NT2/D1 (cell line): Measurements from ENCODE around the gene ADGRB3.
"Not testable (repeated sequence)": the region's sequence is repeated elsewhere in the genome, so short reads cannot be mapped to it uniquely, and the experiment has no call there.

Source experiments
- DNase-seq: peaks from one replicate; pipeline ENCODE4 v3.0.0-alpha.2; 2011; ENCODE audit warnings: low read depth, low spot score
- H3K27me3 ChIP-seq: 2 replicates; pipeline ENCODE4 v1.6.0; 2011; ENCODE audit warnings: mild to moderate bottlenecking; ENCODE audit not compliant: insufficient read length, insufficient read depth
- H3K36me3 ChIP-seq: 2 replicates; pipeline ENCODE4 v1.6.1; 2011; ENCODE audit warnings: mild to moderate bottlenecking, low read length, mixed read lengths; ENCODE audit not compliant: insufficient read depth, insufficient read length
- H3K4me1 ChIP-seq: 2 replicates; pipeline ENCODE4 v1.5.1; 2011; ENCODE audit not compliant: insufficient read depth, insufficient read length
- H3K4me3 ChIP-seq: 2 replicates; pipeline ENCODE4 v1.5.1; 2011; ENCODE audit warnings: low read depth; ENCODE audit not compliant: insufficient read length
- H3K9ac ChIP-seq: 2 replicates; pipeline ENCODE4 v1.6.0; 2011; ENCODE audit warnings: low read depth; ENCODE audit not compliant: insufficient read length
- H3K9me3 ChIP-seq: 2 replicates; pipeline ENCODE4 v1.5.1; 2011; ENCODE audit warnings: mild to moderate bottlenecking, low read length; ENCODE audit not compliant: insufficient read depth
- SUZ12 ChIP-seq: IDR thresholded peaks from 2 replicates; pipeline ENCODE4 v1.6.1; 2011; ENCODE audit not compliant: insufficient read length, insufficient read depth; ENCODE audit errors: extremely low read depth
- YY1 ChIP-seq: IDR thresholded peaks from 2 replicates; pipeline ENCODE4 v1.6.1; 2011; ENCODE audit not compliant: insufficient read length, insufficient read depth
- ZNF274 ChIP-seq: IDR thresholded peaks from 2 replicates; pipeline ENCODE4 v1.6.1; 2011; ENCODE audit warnings: mild to moderate bottlenecking, low read depth, low read length

The ADGRB3 gene

DNA sequence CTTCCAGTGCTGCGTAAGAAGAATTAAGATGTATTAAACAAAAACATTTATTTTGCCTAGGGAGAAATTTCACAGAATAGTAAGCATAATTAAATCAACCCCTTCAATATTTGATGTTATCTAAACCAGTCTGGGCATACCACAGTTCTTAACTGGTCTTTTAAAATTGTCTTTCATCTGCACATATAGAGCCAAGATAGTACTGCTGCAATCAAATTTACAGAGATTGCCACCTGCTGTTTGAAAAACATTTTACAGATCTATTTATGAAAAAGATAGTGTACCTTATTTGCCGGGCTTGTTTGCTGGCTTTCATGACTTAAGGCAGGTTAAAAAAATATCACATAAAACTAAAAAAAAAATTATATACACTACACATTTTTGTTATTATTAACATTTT is 323.2 kb downstream of the ADGRB3 start:
- Histone ChIP-seq H3K4me1 (no peaks in the 10 kb centered on the region), H3K9ac (no peak overlapping the region), H3K9me3 (no peaks in the 10 kb centered on the region), H3K27me3 (no peaks in the 10 kb centered on the region), H3K36me3 (no peaks in the 10 kb centered on the region), H3K4me3 (no peak overlapping the region)
- DNase-seq, result no peak
- TF ChIP-seq SUZ12 (no peak), YY1 (no peak), ZNF274 (no peak)

DNA sequence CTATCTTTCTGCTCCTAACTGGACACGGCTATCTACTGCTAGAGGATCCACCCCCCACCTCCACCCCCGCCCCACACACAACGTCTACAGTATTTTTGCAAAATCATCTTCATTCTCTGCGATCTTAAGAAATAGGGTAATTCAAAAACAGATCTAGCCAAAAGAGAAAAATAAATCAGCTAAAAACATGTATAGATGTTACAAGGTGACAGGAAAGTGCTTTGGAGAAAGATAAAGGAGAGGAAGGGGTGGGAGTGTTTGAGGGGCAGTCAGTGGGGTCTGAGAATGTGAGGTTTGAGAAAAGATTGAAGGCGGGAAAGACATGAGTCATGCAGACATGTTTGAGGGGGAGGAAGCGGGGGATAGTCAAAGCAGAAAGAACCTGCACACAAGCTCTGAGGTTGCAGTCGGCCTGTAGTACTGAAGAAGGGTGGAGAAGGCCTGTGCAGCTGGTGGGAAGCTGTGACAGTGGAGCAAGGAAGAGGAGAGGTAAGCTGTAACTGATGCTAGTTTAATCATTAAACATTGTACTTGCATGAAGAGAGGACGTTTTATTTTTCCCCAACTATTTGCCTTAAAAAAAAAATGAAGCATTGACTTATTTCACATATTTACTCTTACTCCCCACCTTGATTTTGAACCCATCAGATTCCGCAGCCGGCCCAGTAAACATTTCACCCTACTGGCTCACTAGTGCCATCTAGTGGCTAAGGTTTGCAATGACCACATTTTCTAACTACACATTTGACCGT is 332.6 kb downstream of the ADGRB3 start:
- TF ChIP-seq YY1, result no peak
- no peak for TF ChIP-seq SUZ12
- no peak for TF ChIP-seq ZNF274
- no peaks in the 10 kb centered on the region for H3K9me3 ChIP-seq
- H3K4me3 ChIP-seq, result no peak overlapping the region
- no peak overlapping the region for H3K9ac ChIP-seq
- H3K27me3 ChIP-seq, result no peaks in the 10 kb centered on the region
- H3K4me1 ChIP-seq, result no peaks in the 10 kb centered on the region
- no peaks in the 10 kb centered on the region for H3K36me3 ChIP-seq
- peak; percentile 30 for DNase-seq

GRCh38 chr6:68968301-68968649 is 333.2 kb downstream of the ADGRB3 start:
- DNase-seq, result no peak
- Histone ChIP-seq H3K4me1 (no peaks in the 10 kb centered on the region), H3K27me3 (no peaks in the 10 kb centered on the region), H3K36me3 (no peaks in the 10 kb centered on the region), H3K4me3 (no peak overlapping the region), H3K9me3 (no peaks in the 10 kb centered on the region), H3K9ac (no peak overlapping the region)
- TF ChIP-seq YY1 (no peak), ZNF274 (no peak), SUZ12 (no peak)

DNA sequence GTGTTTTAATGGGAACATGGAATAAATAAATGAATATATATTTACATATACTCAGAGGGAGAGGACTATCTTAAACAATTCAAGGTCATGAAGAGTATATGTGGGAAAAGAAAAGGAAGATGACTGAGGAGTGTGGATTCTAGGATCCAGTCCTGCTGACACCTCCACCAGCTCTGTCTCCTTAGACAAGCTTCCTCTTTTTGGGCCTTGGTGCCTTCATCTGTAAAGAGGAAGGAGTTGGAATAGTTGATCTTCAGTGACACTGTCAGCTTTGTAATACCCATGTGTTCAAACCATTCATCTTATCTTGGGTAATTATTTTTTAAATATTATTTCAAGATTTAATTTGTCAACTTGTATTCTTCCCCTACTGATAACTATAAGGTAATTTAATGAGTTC is 338.0 kb downstream of the ADGRB3 start:
- DNase-seq, result no peak
- Histone ChIP-seq H3K36me3 (no peaks in the 10 kb centered on the region), H3K27me3 (no peaks in the 10 kb centered on the region), H3K4me3 (no peak overlapping the region), H3K9me3 (no peaks in the 10 kb centered on the region), H3K9ac (no peak overlapping the region), H3K4me1 (no peaks in the 10 kb centered on the region)
- TF ChIP-seq YY1 (no peak), SUZ12 (no peak), ZNF274 (no peak)

- Histone ChIP-seq H3K9me3 (no peaks in the 10 kb centered on the region), H3K9ac (no peak overlapping the region), H3K4me1 (no peaks in the 10 kb centered on the region), H3K27me3 (no peaks in the 10 kb centered on the region), H3K36me3 (no peaks in the 10 kb centered on the region), H3K4me3 (no peak overlapping the region)
- no peak for TF ChIP-seq SUZ12
- TF ChIP-seq ZNF274, result no peak
- no peak for TF ChIP-seq YY1
- no peak for DNase-seq
These were observed 340.0 kb downstream of the ADGRB3 start for GRCh38 chr6:68975064-68975463.

DNA sequence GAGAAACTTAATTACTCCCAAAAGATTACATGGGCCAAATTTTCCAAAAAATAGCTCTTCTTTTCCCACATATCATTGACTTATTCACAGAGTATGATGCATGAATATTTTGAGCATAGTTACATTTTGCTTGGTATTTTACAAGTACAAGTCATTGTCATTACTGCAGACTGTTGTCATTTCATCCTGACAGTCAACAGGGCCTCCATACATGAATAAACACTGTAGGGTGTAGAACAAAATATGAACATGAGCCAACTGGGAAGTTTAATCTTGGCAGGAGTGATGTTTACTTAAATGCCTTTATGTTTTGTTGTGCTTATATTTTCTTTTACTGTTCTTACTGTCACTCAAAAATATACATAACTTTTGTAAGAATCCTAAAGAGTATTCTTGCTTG is 340.7 kb downstream of the ADGRB3 start:
- no peak overlapping the region for H3K4me3 ChIP-seq
- DNase-seq, result no peak

GRCh38 chr6:68976260-68976659 is 341.2 kb downstream of the ADGRB3 start:
- DNase-seq, result no peak
- Histone ChIP-seq H3K9ac (no peak overlapping the region), H3K36me3 (no peaks in the 10 kb centered on the region), H3K4me3 (no peak overlapping the region), H3K9me3 (no peaks in the 10 kb centered on the region), H3K4me1 (no peaks in the 10 kb centered on the region), H3K27me3 (no peaks in the 10 kb centered on the region)
- TF ChIP-seq YY1 (no peak), ZNF274 (no peak), SUZ12 (no peak)

More for the DNA sequence above, 340.7 kb downstream of the ADGRB3 start:
- H3K27me3 ChIP-seq, result no peaks in the 10 kb centered on the region
- H3K36me3 ChIP-seq, result no peaks in the 10 kb centered on the region
- no peak for TF ChIP-seq SUZ12
- TF ChIP-seq YY1, result no peak
- no peak for TF ChIP-seq ZNF274
- no peaks in the 10 kb centered on the region for H3K4me1 ChIP-seq
- no peak overlapping the region for H3K9ac ChIP-seq
- no peaks in the 10 kb centered on the region for H3K9me3 ChIP-seq

DNA sequence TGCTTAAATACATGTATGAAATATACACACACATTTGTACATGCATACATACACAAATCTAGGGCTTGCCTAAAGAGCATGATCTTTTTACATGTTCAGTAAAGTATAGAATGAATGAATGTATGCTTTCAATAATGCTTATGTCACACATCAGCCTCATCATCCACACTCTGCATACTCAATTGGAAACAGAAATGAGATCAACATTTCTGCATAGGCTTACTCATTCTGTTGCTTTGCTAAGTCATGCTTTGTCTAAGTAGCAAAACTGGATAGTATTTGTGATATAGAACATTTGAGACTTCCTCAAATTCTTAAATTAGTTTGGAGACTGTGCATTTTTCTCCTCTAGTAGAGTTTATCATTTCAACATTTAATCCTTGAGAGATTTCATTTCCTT is 343.3 kb downstream of the ADGRB3 start:
- no peak for TF ChIP-seq ZNF274
- TF ChIP-seq SUZ12, result no peak
- no peak for TF ChIP-seq YY1
- DNase-seq, result no peak
- H3K4me3 ChIP-seq, result no peak overlapping the region
- no peaks in the 10 kb centered on the region for H3K9me3 ChIP-seq
- H3K4me1 ChIP-seq, result no peaks in the 10 kb centered on the region
- no peak overlapping the region for H3K9ac ChIP-seq
- H3K36me3 ChIP-seq, result no peaks in the 10 kb centered on the region
- no peaks in the 10 kb centered on the region for H3K27me3 ChIP-seq

- not testable (repeated sequence) for H3K36me3 ChIP-seq, H3K27me3 ChIP-seq, H3K4me1 ChIP-seq, H3K4me3 ChIP-seq, DNase-seq, H3K9ac ChIP-seq, H3K9me3 ChIP-seq
These were observed 346.6 kb downstream of the ADGRB3 start for GRCh38 chr6:68981668-68982067.
